ENCODE data around the gene INPP4B. TPM values are rescaled to one million over a fixed set of nuclear protein-coding genes. Genes with fewer than 3 reads are reported as not detected.

Gene INPP4B
- total RNA-seq, 1 experiment from 2014 or later, result 17.6 TPM

GRCh38 chr4:142297313-142297712, 548.8 kb downstream of the INPP4B start:
- POLR2A ChIA-PET, result interaction anchor here (0.6 to 1.1 kb wide), 4 partner anchors 10 to 76 kb away, joined by 3 to 5 read pairs (median 3); no protein-coding TSS in a partner anchor
- no TSS peak for BruUV-seq (replicated peaks)
- no peaks in the 10 kb centered on the region for H3K4me1 Mint-ChIP-seq (ENCODE audit: insufficient read depth, unreplicated experiment)
- intact Hi-C loops (cut with micrococcal nuclease), result no loop called here
- H3K9me3 Mint-ChIP-seq (ENCODE audit: unreplicated experiment), result no peaks in the 10 kb centered on the region
- DNase-seq (ENCODE audit: unreplicated experiment), result no peak
- H3K36me3 Mint-ChIP-seq (ENCODE audit: insufficient read depth, unreplicated experiment), result peaks cover 9% of the 10 kb centered on the region
- H3K4me3 Mint-ChIP-seq (ENCODE audit: unreplicated experiment), result no peak overlapping the region
- H3K27ac Mint-ChIP-seq (ENCODE audit: low read depth, unreplicated experiment), result no peak overlapping the region
- CTCF ChIA-PET, result no interaction called here
- TF ChIP-seq, protein P1, sequence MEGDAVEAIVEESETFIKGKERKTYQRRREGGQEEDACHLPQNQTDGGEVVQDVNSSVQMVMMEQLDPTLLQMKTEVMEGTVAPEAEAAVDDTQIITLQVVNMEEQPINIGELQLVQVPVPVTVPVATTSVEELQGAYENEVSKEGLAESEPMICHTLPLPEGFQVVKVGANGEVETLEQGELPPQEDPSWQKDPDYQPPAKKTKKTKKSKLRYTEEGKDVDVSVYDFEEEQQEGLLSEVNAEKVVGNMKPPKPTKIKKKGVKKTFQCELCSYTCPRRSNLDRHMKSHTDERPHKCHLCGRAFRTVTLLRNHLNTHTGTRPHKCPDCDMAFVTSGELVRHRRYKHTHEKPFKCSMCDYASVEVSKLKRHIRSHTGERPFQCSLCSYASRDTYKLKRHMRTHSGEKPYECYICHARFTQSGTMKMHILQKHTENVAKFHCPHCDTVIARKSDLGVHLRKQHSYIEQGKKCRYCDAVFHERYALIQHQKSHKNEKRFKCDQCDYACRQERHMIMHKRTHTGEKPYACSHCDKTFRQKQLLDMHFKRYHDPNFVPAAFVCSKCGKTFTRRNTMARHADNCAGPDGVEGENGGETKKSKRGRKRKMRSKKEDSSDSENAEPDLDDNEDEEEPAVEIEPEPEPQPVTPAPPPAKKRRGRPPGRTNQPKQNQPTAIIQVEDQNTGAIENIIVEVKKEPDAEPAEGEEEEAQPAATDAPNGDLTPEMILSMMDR (IDR thresholded peaks at IDR 0.05; ENCODE audit: unreplicated experiment), result no peak
- H3K27me3 Mint-ChIP-seq (ENCODE audit: insufficient read depth, unreplicated experiment), result no peaks in the 10 kb centered on the region

GRCh38 chr4:142293536-142293935, 552.6 kb downstream of the INPP4B start:
- Mint-ChIP-seq H3K4me3 (ENCODE audit: unreplicated experiment) (no peak overlapping the region), H3K27ac (ENCODE audit: low read depth, unreplicated experiment) (no peak overlapping the region), H3K27me3 (ENCODE audit: insufficient read depth, unreplicated experiment) (no peaks in the 10 kb centered on the region), H3K36me3 (ENCODE audit: insufficient read depth, unreplicated experiment) (peaks cover 9% of the 10 kb centered on the region), H3K9me3 (ENCODE audit: unreplicated experiment) (peaks cover 9% of the 10 kb centered on the region), H3K4me1 (ENCODE audit: insufficient read depth, unreplicated experiment) (no peaks in the 10 kb centered on the region)
- TF ChIP-seq, protein P1 (IDR thresholded peaks at IDR 0.05; ENCODE audit: unreplicated experiment), result no peak
- BruUV-seq (replicated peaks), result no TSS peak
- intact Hi-C loops (cut with micrococcal nuclease), result no loop called here
- ChIA-PET POLR2A (interaction anchor here (0.9 kb wide), 1 partner anchor 12 kb away, joined by 3 read pairs; no protein-coding TSS in a partner anchor), CTCF (interaction anchor here (1.4 kb wide), 1 partner anchor 10 kb away, joined by 4 read pairs; no protein-coding TSS in a partner anchor)
- DNase-seq (ENCODE audit: unreplicated experiment), result no peak

GRCh38 chr4:142292231-142292630, 553.9 kb downstream of the INPP4B start:
- Mint-ChIP-seq H3K36me3 (ENCODE audit: insufficient read depth, unreplicated experiment) (peaks cover 14% of the 10 kb centered on the region), H3K9me3 (ENCODE audit: unreplicated experiment) (peaks cover 9% of the 10 kb centered on the region), H3K4me3 (ENCODE audit: unreplicated experiment) (no peak overlapping the region), H3K4me1 (ENCODE audit: insufficient read depth, unreplicated experiment) (no peaks in the 10 kb centered on the region), H3K27me3 (ENCODE audit: insufficient read depth, unreplicated experiment) (no peaks in the 10 kb centered on the region), H3K27ac (ENCODE audit: low read depth, unreplicated experiment) (no peak overlapping the region)
- ChIA-PET POLR2A (interaction anchor here (0.9 kb wide), 1 partner anchor 9 kb away, joined by 7 read pairs; no protein-coding TSS in a partner anchor), CTCF (no interaction called here)
- DNase-seq (ENCODE audit: unreplicated experiment), result no peak
- TF ChIP-seq, protein P1 (IDR thresholded peaks at IDR 0.05; ENCODE audit: unreplicated experiment), result no peak
- BruUV-seq (replicated peaks), result no TSS peak
- intact Hi-C loops (cut with micrococcal nuclease), result no loop called here

- H3K4me3 Mint-ChIP-seq (ENCODE audit: unreplicated experiment), result no peak overlapping the region
- CTCF ChIA-PET, result interaction anchor here (0.5 to 0.6 kb wide), 2 partner anchors 62 to 649 kb away, joined by 3 read pairs; no protein-coding TSS in a partner anchor
- BruUV-seq (replicated peaks), result no TSS peak
These were observed 554.6 kb downstream of the INPP4B start for GRCh38 chr4:142291299-142292050.

More at GRCh38 chr4:142291299-142292050, 554.6 kb downstream of the INPP4B start:
- TF ChIP-seq, protein P1 (IDR thresholded peaks at IDR 0.05; ENCODE audit: unreplicated experiment), result no peak
- H3K9me3 Mint-ChIP-seq (ENCODE audit: unreplicated experiment), result peaks cover 9% of the 10 kb centered on the region
- H3K27me3 Mint-ChIP-seq (ENCODE audit: insufficient read depth, unreplicated experiment), result no peaks in the 10 kb centered on the region
- H3K4me1 Mint-ChIP-seq (ENCODE audit: insufficient read depth, unreplicated experiment), result no peaks in the 10 kb centered on the region
- intact Hi-C loops (cut with micrococcal nuclease), result no loop called here
- H3K36me3 Mint-ChIP-seq (ENCODE audit: insufficient read depth, unreplicated experiment), result peaks cover 8% of the 10 kb centered on the region
- H3K27ac Mint-ChIP-seq (ENCODE audit: low read depth, unreplicated experiment), result no peak overlapping the region
- POLR2A ChIA-PET, result interaction anchor here (0.9 kb wide), 1 partner anchor 8 kb away, joined by 3 read pairs; no protein-coding TSS in a partner anchor
- no peak for DNase-seq (ENCODE audit: unreplicated experiment)
